ENCODE results near the gene SPINT3. TPM values are rescaled to one million over a fixed set of nuclear protein-coding genes. Genes with fewer than 3 reads are reported as not detected.

Gene SPINT3
- total RNA-seq, 4 donors from 2014 or later: not detected

DNA sequence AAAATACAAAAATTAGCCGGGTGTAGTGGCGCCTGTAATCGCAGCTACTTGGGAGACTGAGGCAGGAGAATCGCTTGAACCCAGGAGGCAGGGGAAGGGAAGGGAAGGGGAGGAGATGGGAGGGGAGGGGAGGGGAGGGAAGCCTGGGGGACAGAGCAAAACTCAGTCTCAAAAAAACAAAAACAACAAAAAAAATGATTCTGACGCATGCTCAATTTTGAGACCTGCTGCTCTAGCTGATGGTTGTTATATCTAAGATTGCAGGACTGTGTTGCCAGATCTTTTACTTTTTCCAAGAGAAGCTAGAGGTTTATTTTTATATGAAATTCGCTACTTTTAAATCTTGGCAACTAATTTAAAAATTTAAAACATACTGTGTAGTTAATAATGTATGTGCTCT lies 48.2 kb downstream of the SPINT3 start:
- TF ChIP-seq, protein P1, sequence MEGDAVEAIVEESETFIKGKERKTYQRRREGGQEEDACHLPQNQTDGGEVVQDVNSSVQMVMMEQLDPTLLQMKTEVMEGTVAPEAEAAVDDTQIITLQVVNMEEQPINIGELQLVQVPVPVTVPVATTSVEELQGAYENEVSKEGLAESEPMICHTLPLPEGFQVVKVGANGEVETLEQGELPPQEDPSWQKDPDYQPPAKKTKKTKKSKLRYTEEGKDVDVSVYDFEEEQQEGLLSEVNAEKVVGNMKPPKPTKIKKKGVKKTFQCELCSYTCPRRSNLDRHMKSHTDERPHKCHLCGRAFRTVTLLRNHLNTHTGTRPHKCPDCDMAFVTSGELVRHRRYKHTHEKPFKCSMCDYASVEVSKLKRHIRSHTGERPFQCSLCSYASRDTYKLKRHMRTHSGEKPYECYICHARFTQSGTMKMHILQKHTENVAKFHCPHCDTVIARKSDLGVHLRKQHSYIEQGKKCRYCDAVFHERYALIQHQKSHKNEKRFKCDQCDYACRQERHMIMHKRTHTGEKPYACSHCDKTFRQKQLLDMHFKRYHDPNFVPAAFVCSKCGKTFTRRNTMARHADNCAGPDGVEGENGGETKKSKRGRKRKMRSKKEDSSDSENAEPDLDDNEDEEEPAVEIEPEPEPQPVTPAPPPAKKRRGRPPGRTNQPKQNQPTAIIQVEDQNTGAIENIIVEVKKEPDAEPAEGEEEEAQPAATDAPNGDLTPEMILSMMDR (IDR thresholded peaks at IDR 0.05; ENCODE audit: low read depth): no peak

DNA sequence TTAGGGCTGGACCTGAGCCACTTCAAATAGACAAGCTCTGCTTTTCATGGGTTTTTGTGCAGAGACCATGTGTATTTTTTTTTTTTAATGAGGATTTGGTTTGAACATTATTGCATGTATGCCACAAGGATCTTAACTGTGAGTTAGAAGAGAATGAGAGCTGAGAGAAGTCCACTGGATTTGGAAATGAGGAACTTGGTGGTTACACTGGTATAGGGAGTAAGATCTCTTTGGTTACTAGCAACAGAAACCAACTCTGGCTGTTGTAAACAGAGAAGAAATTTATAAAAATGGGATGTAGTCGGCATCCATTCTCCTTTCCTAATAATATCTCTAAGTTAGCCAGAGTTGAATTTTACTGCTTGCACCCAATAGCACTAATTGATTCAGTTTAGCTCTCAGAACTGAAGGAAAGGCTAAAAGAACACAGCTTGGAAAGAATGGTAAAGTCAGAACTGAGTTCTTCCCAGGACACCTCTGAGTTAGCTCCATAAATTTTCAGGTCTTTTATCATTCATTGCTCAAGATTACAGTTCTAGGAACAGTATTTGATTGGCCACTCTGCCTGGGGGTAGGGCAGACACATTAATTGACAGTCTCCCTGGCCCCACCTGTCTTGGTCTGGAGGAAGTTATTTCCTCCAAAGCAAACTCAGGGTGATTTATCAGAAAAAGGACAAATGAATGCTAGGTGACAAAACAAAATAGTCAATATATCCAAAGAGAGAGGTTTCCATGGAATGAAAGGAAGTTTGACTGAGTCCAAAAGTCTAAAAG lies 49.7 kb downstream of the SPINT3 start:
- TF ChIP-seq, protein P1 (IDR thresholded peaks at IDR 0.05; ENCODE audit: low read depth): no peak

DNA sequence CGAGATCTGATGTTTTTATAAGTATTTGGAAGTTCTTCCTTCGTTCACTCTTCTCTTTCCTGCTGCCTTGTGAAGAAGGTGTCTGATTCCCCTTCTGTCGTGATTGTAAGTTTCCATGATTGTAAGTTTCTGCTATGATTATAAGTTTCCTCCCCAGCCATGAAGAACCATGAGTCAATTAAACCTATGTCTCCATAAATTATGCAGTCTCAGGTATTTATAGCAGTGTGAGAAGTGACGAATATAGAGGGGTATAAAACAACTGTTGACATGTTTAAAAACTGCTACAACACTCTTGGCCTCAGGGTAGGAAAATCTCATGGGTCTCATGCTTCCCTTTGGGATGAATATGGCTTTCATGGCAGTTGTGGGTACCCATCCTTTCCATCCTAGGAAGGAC lies 51.7 kb downstream of the SPINT3 start:
- TF ChIP-seq, protein P1 (IDR thresholded peaks at IDR 0.05; ENCODE audit: low read depth): no peak

DNA sequence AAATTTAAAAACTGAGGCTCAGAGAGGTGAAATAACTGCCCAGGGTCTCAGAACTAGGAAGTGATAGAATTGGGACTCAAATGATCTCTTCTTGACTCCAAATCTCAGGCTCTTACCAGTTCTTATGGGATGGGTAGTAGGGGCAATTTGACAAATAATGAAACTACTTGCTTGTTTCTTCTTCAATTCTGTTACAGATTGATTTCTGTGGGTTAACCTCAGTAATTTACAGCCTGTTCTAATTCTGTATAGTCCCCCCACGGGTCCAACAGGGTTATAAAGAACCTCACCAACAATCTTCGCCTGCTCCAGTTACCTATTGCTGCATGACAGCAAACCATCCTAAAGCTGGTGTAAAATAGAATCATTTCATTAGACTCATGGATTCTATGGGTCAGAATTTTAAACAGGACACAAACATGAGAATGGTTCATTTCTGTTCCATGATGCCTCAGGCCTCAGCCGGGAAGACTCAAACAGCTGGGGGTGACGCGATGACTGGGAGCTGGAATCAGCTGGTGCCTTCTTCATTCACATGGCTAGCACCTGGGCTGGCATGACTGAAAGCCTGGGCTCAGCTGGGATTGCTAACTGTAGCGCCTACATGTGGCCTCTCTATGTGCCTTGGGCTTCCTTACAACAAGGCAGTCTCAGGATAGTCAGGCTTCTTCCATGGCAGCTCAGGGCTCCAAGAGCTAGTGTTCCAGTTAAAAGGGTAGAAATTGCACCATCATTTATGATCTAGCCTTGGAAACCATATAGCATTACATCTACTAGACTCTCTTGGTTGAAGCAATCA lies 52.5 kb downstream of the SPINT3 start:
- TF ChIP-seq, protein P1 (IDR thresholded peaks at IDR 0.05; ENCODE audit: low read depth): no peak

Small RNA genes within 50 kb of the gene (small RNA-seq; reads per million reads assigned to genes)
- gene AL031663.1 (not detected), gene HSPD1P21 (not detected), gene RNA5SP485 (not detected)

Other genes starting within 250 kb of the SPINT3 start
- not detected for gene RBPJL, start 208.8 kb downstream of the SPINT3 start, total RNA-seq
- under 1 TPM in 2 of 4 donors, not detected in 2; 0.34 to 0.44 TPM for gene MATN4, start 207.3 kb downstream of the SPINT3 start, total RNA-seq
- gene SDC4, start 167.2 kb downstream of the SPINT3 start, total RNA-seq: 10 to 100 TPM; 37.4 to 65.4 (median 40.9) TPM
- gene SYS1, start 152.5 kb downstream of the SPINT3 start, total RNA-seq: 10 to 100 TPM; 24.3 to 34.8 (median 31.4) TPM
- under 1 TPM in 1 of 4 donors, not detected in 3; 0.57 TPM for gene TP53TG5, start 137.3 kb downstream of the SPINT3 start, total RNA-seq
- 10 to 100 TPM; 20.5 to 42.3 (median 24.3) TPM for gene DBNDD2, start 107.3 kb downstream of the SPINT3 start, total RNA-seq
- 10 to 100 TPM; 49.5 to 94.0 (median 79.9) TPM for gene PIGT, start 99.5 kb downstream of the SPINT3 start, total RNA-seq
- gene WFDC2, start 45.9 kb downstream of the SPINT3 start, total RNA-seq: 1 to 10 TPM in 1 of 4 donors, not detected in 3; 2.6 TPM
- not detected for gene WFDC6, start 23.9 kb upstream of the SPINT3 start, total RNA-seq
- not detected for gene EPPIN, start 31.8 kb upstream of the SPINT3 start, total RNA-seq
- gene WFDC8, start 63.7 kb upstream of the SPINT3 start, total RNA-seq: not detected
- gene WFDC10A, start 114.1 kb upstream of the SPINT3 start, total RNA-seq: not detected
- not detected for gene WFDC9, start 115.7 kb upstream of the SPINT3 start, total RNA-seq
- not detected for gene WFDC11, start 154.6 kb upstream of the SPINT3 start, total RNA-seq
- not detected for gene WFDC13, start 186.4 kb upstream of the SPINT3 start, total RNA-seq
- gene WFDC10B, start 189.4 kb upstream of the SPINT3 start, total RNA-seq: not detected
- gene SPINT4, start 206.7 kb upstream of the SPINT3 start, total RNA-seq: not detected

Measured in subcutaneous adipose tissue (tissue), 4 donors.